Esophagus (tissue), 2 donors: ENCODE measurements around the gene PTPA. TPM values are rescaled to one million over a fixed set of nuclear protein-coding genes. Genes with fewer than 3 reads are reported as not detected.

Experiments
- polyA plus RNA-seq, 2 donors: library from polyadenylated mRNA; stranded (reverse); fragments of 200-250 nt; gene quantifications; one replicate each; pipeline ENCODE4 v1.2.3, GENCODE V29; 2013
- donor health status: healthy with polysubstance abuse.
- donor health status: Bipolar disorder and iron deficiency.

Gene PTPA
- polyA plus RNA-seq, 2 donors: 80.0 to 126 TPM

Other genes with a start within 250 kb of the PTPA start
- 1 to 10 TPM; 4.0 to 6.7 TPM for gene KYAT1, start 229.5 kb upstream of the PTPA start, polyA plus RNA-seq
- 10 to 100 TPM; 38.5 to 55.6 TPM for gene LRRC8A, start 229.3 kb upstream of the PTPA start, polyA plus RNA-seq
- gene PHYHD1, start 190.4 kb upstream of the PTPA start, polyA plus RNA-seq: 10 to 100 TPM; 19.8 to 39.5 TPM
- 10 to 100 TPM in 1 of 2 donors, 1 to 10 TPM in 1; 5.3 to 11.6 TPM for gene DOLK, start 163.8 kb upstream of the PTPA start, polyA plus RNA-seq
- gene NUP188, start 163.7 kb upstream of the PTPA start, polyA plus RNA-seq: 10 to 100 TPM; 19.7 to 21.8 TPM
- gene SH3GLB2, start 83.1 kb upstream of the PTPA start, polyA plus RNA-seq: 100 to 1,000 TPM; 144 to 183 TPM
- gene MIGA2, start 74.8 kb upstream of the PTPA start, polyA plus RNA-seq: 10 to 100 TPM; 25.5 to 36.2 TPM
- gene DOLPP1, start 30.3 kb upstream of the PTPA start, polyA plus RNA-seq: 10 to 100 TPM; 11.4 to 16.5 TPM
- gene CRAT, start 622 bp upstream of the PTPA start, polyA plus RNA-seq: 10 to 100 TPM; 26.6 to 36.7 TPM
- gene IER5L, start 66.8 kb downstream of the PTPA start, polyA plus RNA-seq: 1 to 10 TPM; 5.4 to 8.4 TPM